PC-9 (cell line): ENCODE results near the gene ABR.

Source experiments
- CTCF ChIP-seq: fragments of 200-600 bp; sonication (generic); conservative IDR thresholded peaks from 2 replicates; pipeline ENCODE4 v1.6.1; 2017; ENCODE audit warnings: mixed run types, antibody characterized with exemption, mild to moderate bottlenecking, moderate library complexity
- EZH2 ChIP-seq: fragments of 200-600 bp; sonication (generic); IDR thresholded peaks from 2 replicates; pipeline ENCODE4 v1.8.0; 2017; ENCODE audit warnings: antibody characterized with exemption, low read depth

GRCh38 chr17:1108478-1108764, 71.4 kb downstream of the ABR start:
- TF ChIP-seq CTCF, result no peak
- no peak for TF ChIP-seq EZH2
